GM12892 (cell line): ENCODE measurements around the gene MACROD1.
"Not testable (repeated sequence)": the region's sequence is repeated elsewhere in the genome, so short reads cannot be mapped to it uniquely, and the experiment has no call there.

Source experiments
- POLR2A ChIP-seq: IDR thresholded peaks from 2 replicates; pipeline ENCODE4 v1.6.1; 2011; ENCODE audit warnings: low read depth, low read length, control low read depth
- POLR2AphosphoS5 ChIP-seq: IDR thresholded peaks from 2 replicates; pipeline ENCODE4 v1.6.1; 2011; ENCODE audit warnings: low read depth, low read length, control low read depth
- TAF1 ChIP-seq: IDR thresholded peaks from 2 replicates; pipeline ENCODE4 v1.6.1; 2011; ENCODE audit warnings: low read depth, mild to moderate bottlenecking, control low read depth, low read length, borderline replicate concordance

DNA sequence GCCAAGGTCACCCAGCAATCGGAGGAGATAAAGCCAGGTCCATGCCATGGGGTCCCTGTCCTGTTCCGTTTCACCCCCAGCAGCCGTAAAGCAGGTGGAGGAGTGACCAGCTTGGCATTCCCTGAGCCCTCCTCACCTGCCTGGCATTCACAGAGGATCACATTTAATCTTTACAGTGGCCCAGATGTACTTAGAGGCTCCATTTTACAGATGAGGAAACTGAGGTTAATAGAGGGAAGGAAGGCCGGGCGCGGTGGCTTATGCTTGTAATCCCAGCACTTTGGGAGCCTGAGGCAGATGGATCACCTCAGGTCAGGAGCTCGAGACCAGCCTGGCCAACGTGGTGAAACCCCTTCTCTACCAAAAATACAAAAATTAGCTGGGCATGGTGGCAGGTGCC lies 118.5 kb downstream of the MACROD1 start:
- TF ChIP-seq TAF1, POLR2A, POLR2AphosphoS5: not testable (repeated sequence)
